Measurements from ENCODE around the gene CINP.
A peak's percentile ranks its signal among the peaks of the same experiment; 100 is the strongest.

CINP gene

DNA sequence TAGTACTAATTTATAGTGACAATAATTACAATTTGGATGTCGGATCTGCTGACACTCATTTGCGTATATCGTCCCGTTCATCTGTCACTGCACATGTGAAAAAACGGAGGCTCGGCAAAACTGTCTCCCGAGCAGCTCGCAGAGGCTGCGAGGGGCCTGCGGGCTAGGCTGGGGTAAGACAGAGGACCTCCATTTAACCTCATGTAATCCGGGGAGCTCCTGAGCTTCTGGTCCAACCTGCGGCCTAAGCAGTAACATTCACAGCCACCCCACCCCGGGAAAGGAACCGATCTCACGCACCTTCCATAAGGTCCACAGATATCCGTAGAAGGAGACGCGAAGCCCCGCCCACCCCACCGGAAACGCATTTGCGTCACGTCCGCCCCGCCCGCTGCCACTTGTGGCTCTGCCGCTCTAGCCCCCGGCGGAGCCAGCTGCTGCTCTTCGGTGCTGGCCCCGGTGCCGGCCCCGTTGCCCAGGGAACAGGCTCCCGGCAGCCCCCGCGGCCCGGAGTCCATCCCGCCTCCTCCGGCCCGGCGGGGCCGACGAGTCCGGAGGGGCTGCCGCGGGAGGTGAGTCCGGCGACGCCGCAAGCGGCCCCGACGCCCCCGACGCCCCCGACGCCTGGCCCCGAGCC, at the start of gene CINP, which contains the start of gene TECPR2:
CINP (minus strand) TSS at position 346 of the 637 bp plus-strand sequence; CDS start at position 307, 39 bp downstream.
TECPR2 (plus strand) TSS at position 397 of the 637 bp plus-strand sequence. CDS start 13,781 bp downstream, outside the sequence.
- peaks cover 26% of the 10 kb centered on the region for H3K4me1 Mint-ChIP-seq
- no peaks in the 10 kb centered on the region for H3K9me3 Mint-ChIP-seq
- H3K36me3 Mint-ChIP-seq, result peaks cover 9% of the 10 kb centered on the region
- DNase-seq (ENCODE audit: low spot score in 2 of 2) (peak; percentile 88 to 89), ATAC-seq (ENCODE audit: low read depth) (peak; percentile 94)
- H3K27ac Mint-ChIP-seq, result no peak within 1 kb of the TSS
- H3K27me3 Mint-ChIP-seq, result no peaks in the 10 kb centered on the region
- H3K4me3 Mint-ChIP-seq, result peak within 1 kb of the TSS; percentile 90

DNA sequence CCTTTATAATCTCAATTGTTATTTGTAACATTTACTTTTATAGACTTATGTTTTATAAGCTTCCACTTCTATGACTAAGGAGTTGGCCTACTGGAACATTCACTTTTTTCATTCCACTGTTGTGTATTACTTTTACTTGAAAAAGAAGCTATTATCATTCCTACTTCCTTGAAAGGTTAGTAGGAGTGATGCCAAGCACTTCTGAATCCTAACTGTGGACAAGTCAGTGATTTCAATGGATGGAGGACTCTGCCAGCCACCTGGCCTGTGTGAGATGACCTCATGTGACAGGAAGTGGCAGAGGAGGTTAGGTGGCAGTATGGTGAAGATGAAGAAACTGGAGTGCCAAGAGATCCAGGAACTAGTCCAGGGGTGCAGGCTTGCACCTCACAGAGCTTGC, 46.0 kb upstream of the CINP start:
- Mint-ChIP-seq H3K36me3 (peaks cover 16% of the 10 kb centered on the region), H3K9me3 (no peaks in the 10 kb centered on the region), H3K27ac (no peak overlapping the region), H3K4me1 (peaks cover 5% of the 10 kb centered on the region), H3K4me3 (no peak overlapping the region), H3K27me3 (no peaks in the 10 kb centered on the region)
- DNase-seq (ENCODE audit: low spot score in 2 of 2) (no peak), ATAC-seq (ENCODE audit: low read depth) (no peak)

DNA sequence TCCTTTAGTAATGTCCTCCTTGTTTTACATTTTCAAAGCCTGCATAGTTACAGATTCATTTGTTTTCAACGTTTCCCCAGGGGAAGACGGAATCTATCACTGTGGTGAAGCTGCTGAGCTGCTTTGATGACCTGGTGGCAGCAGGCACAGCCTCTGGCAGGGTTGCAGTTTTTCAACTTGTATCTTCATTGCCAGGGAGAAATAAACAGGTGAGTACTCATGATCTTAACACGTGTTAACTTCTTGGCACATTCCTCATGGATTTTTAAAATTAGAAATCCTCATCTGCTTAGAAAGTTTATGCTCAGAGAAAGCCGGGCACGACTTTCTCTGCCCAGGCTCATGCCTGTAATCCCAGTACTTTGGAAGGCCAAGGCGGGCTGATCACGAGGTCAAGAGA, 44.6 kb upstream of the CINP start:
- no peak for ATAC-seq (ENCODE audit: low read depth)
- Mint-ChIP-seq H3K9me3 (peaks cover 10% of the 10 kb centered on the region), H3K27me3 (no peaks in the 10 kb centered on the region), H3K27ac (no peak overlapping the region), H3K4me1 (peaks cover 5% of the 10 kb centered on the region), H3K4me3 (no peak overlapping the region), H3K36me3 (peaks cover 29% of the 10 kb centered on the region)
- DNase-seq (ENCODE audit: low spot score in 2 of 2), result no peak

DNA sequence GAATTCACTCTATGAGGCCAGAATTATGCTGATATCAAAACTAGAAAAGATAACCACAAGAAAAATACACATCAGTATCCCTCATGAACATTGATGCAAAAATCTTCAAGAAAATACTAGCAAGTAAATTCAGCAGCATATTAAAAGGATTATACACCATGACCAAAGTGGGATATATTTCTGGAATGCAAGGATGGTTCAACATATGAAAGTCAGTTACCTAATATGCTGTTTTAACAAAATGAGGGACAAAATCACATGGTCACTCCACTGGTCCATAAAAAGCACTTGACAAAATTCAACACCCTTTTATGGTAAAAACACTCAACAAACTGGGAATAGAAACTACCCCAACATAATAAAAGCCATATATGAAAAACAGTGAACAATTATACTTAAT, 40.3 kb upstream of the CINP start:
- no peak for DNase-seq (ENCODE audit: low spot score in 2 of 2)
- ATAC-seq (ENCODE audit: low read depth), result no peak
- Mint-ChIP-seq H3K4me1 (no peaks in the 10 kb centered on the region), H3K27ac (no peak overlapping the region), H3K27me3 (no peaks in the 10 kb centered on the region), H3K36me3 (peaks cover 29% of the 10 kb centered on the region), H3K4me3 (no peak overlapping the region), H3K9me3 (peaks cover 16% of the 10 kb centered on the region)

DNA sequence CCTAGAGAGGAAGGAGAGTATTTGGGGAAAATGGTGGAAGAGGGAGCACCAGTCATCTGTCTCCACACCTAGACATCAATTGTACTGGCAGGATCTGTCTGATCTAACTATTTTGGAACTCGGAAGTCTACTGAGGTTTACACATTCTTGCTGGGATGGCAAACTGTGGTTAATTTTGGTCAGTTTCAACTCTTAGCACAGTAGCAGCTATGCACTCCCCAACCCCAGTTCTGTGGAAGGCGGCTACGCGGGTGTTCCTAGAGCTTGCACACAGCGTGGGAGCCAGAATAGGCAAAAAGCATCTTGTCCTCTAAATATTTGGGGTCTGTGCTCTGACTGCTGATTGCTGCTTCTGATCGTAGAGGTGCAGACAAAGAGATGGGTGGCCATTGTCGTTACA, 33.8 kb upstream of the CINP start:
- Mint-ChIP-seq H3K27me3 (no peaks in the 10 kb centered on the region), H3K9me3 (peaks cover 7% of the 10 kb centered on the region), H3K36me3 (peaks cover 25% of the 10 kb centered on the region), H3K4me3 (no peak overlapping the region), H3K4me1 (no peaks in the 10 kb centered on the region), H3K27ac (no peak overlapping the region)
- ATAC-seq (ENCODE audit: low read depth) (no peak), DNase-seq (ENCODE audit: low spot score in 2 of 2) (no peak)

DNA sequence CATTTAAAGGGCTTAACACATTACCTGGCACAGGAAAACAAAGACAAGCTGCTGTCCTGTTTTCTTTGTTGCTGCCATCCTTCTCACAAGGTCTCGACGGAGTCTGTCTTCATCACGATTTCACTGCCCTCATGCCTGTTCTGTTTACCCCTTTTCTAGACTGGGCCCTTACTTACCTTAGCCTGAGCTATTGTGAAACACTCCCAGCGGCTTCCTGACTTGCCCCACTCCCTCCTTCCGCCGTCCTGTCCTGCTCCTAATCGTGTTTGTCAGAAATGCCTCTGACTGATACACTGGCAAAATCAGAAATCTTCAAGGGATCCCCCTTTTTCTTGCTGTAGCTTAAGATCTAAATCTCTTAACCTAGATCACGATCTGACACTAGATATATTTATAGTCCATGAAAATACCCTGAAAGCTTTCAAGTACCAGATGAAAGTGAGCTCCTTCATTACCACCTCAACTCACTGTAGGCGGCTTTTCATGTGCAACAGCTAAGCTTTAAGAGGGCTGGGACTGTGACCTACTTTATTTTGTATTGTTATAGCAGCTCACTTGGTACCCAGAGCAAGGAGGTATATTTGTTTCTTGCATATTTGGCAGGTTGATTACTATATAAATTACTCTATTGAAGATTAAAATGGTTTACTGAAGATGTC, 32.2 kb upstream of the CINP start:
- no peaks in the 10 kb centered on the region for H3K27me3 Mint-ChIP-seq
- no peak for ATAC-seq (ENCODE audit: low read depth)
- no peaks in the 10 kb centered on the region for H3K4me1 Mint-ChIP-seq
- H3K27ac Mint-ChIP-seq, result no peak overlapping the region
- H3K36me3 Mint-ChIP-seq, result peaks cover 27% of the 10 kb centered on the region
- no peak overlapping the region for H3K4me3 Mint-ChIP-seq
- peaks cover 7% of the 10 kb centered on the region for H3K9me3 Mint-ChIP-seq
- no peak for DNase-seq (ENCODE audit: low spot score in 2 of 2)

DNA sequence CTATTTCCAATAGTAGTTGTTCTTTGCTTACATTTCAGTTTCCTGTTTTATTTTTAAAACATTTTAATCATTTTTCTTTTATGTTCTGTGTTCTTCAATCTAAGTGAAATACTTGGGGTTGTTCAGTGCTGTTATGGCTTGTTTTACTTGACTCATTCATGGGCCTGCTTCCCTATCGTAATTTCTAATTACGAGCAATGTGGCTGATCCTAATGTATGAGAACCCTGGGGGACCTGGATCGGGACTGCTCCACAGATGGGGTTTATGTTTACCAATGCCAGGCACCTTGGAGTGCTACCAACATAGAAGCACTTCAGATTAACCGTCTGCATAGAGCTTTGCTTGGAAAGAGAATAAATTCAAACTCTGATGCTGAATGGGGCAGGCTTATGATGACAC, 29.8 kb upstream of the CINP start:
- H3K27ac Mint-ChIP-seq, result no peak overlapping the region
- H3K27me3 Mint-ChIP-seq, result no peaks in the 10 kb centered on the region
- H3K4me1 Mint-ChIP-seq, result no peaks in the 10 kb centered on the region
- H3K9me3 Mint-ChIP-seq, result peaks cover 4% of the 10 kb centered on the region
- peaks cover 23% of the 10 kb centered on the region for H3K36me3 Mint-ChIP-seq
- no peak overlapping the region for H3K4me3 Mint-ChIP-seq
- DNase-seq (ENCODE audit: low spot score in 2 of 2) (no peak), ATAC-seq (ENCODE audit: low read depth) (no peak)

DNA sequence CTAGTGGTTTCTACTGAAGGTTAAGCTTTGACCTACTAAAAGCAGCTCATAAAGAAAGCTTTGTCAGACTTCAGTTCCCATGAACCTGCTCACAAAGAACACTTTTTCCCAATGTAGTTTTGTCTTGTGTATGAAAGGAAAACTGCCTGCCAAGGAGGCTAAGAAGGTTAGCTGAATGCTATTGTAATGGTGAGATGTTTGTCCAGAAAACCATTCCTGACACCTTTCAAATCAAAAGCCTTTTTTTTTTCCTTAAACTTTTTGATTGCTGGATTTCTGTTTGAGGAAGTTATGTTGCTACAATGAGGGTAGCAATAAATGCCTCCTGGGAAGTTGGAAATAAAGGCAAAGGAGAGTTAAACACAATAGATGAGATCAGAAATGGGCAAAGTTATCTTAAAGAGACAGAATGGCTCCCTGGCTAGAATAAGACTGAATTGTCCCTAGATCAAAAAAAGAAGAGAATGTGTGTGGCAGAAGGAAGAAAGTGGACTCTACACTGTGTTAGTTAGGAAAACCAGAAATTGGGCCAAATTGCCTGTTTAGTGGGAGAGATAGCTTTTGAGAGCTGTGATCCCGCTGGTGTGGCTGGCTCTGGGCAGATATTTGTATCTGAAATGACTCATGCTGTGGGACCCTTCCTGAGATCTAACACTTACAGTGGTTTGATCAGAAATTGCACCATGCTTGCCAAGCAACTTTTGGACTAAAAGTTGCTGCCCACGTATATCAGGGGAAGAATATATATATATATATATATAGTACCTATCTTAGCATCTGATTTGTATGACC, 27.6 kb upstream of the CINP start:
- peaks cover 16% of the 10 kb centered on the region for H3K36me3 Mint-ChIP-seq
- no peaks in the 10 kb centered on the region for H3K27me3 Mint-ChIP-seq
- no peak overlapping the region for H3K4me3 Mint-ChIP-seq
- no peak overlapping the region for H3K27ac Mint-ChIP-seq
- no peak for ATAC-seq (ENCODE audit: low read depth)
- H3K9me3 Mint-ChIP-seq, result peaks cover 4% of the 10 kb centered on the region
- H3K4me1 Mint-ChIP-seq, result no peaks in the 10 kb centered on the region
- no peak for DNase-seq (ENCODE audit: low spot score in 2 of 2)

DNA sequence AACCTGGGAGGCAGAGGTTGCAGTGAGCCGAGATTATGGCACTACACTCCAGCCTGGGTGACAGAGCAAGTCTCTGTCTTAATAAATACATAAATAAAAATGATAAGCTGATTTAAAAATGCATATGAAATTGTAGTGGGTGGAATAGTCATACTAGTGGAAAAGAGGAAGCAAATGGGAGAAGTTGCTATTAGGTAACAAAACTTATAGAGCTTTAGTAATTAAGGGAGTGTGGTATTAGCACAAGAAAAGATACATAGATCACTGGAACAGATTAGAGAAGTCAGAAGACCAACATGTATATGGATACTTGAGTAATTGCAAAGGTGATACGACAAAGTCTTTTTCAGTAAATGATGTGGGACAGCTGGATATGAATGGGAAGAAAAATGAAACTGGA, 26.6 kb upstream of the CINP start:
- Mint-ChIP-seq H3K27me3 (no peaks in the 10 kb centered on the region), H3K4me1 (no peaks in the 10 kb centered on the region), H3K4me3 (no peak overlapping the region), H3K27ac (no peak overlapping the region), H3K36me3 (peaks cover 13% of the 10 kb centered on the region), H3K9me3 (peaks cover 4% of the 10 kb centered on the region)
- ATAC-seq (ENCODE audit: low read depth), result no peak
- DNase-seq (ENCODE audit: low spot score in 2 of 2), result no peak

DNA sequence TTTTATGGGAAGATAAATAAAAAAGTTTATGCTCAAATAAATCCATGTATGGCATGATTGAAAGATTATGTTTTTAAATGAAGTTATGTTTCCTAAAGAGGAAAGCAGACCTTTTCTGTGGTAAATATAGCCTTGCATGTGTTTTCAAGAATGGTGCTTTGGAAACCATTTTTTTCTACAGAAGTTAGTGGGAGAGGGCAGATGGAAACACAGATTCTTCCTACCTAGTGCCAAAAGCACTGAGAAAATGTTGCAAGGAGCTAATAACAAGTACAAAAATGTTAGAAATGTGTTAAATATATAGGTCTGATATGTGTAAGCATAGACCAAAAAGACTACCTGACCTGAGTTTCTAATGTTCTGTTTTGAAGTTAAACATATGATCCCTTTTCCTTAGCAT, 24.4 kb upstream of the CINP start:
- peaks cover 12% of the 10 kb centered on the region for H3K36me3 Mint-ChIP-seq
- no peak overlapping the region for H3K27ac Mint-ChIP-seq
- no peaks in the 10 kb centered on the region for H3K4me1 Mint-ChIP-seq
- H3K9me3 Mint-ChIP-seq, result peaks cover 3% of the 10 kb centered on the region
- DNase-seq (ENCODE audit: low spot score in 2 of 2) (no peak), ATAC-seq (ENCODE audit: low read depth) (no peak)
- H3K27me3 Mint-ChIP-seq, result no peaks in the 10 kb centered on the region
- H3K4me3 Mint-ChIP-seq, result no peak overlapping the region

DNA sequence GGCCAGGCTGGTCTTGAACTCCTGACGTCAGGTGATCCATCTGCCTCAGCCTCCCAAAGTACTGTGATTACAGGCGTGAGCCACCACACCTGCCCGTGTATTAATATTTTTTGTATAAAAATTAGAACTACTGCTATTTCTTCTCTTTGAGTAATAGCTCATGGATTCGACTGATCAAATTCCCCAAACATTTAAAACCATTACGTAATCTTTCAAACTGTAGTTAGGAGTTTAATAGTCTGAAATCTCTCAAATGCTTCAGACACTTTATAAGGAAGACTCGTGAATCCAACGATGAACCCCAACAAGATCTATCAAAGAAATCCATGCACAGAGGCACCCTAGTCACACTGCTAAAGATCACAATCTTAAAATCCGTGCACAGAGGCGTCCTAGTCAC, 16.1 kb upstream of the CINP start:
- Mint-ChIP-seq H3K27ac (no peak overlapping the region), H3K36me3 (peaks cover 20% of the 10 kb centered on the region), H3K4me3 (no peak overlapping the region), H3K4me1 (no peaks in the 10 kb centered on the region), H3K9me3 (no peaks in the 10 kb centered on the region), H3K27me3 (no peaks in the 10 kb centered on the region)
- ATAC-seq (ENCODE audit: low read depth) (no peak), DNase-seq (ENCODE audit: low spot score in 2 of 2) (no peak)

DNA sequence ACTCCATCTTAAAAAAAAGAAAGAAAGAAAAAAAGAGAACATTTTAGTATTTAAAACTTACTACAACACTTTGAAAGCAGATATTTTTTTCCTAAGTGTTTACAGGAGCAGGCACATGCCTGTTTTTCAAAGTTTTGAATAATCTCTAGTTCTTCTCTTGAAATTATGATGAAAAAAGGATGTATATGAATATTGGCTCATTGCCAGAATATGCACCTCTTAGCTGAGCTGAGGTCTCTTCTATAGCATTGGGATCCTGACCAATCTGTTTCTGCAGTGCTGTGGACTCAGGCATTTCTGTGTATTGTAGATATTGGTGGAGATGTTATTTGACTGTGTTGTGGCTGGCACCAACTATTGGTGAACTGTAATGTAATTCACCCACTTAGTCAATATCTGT, 15.0 kb upstream of the CINP start:
- ATAC-seq (ENCODE audit: low read depth) (no peak), DNase-seq (ENCODE audit: low spot score in 2 of 2) (no peak)
- H3K4me3 Mint-ChIP-seq, result no peak overlapping the region
- peaks cover 16% of the 10 kb centered on the region for H3K36me3 Mint-ChIP-seq
- H3K9me3 Mint-ChIP-seq, result no peaks in the 10 kb centered on the region
- no peaks in the 10 kb centered on the region for H3K4me1 Mint-ChIP-seq
- no peaks in the 10 kb centered on the region for H3K27me3 Mint-ChIP-seq
- no peak overlapping the region for H3K27ac Mint-ChIP-seq

DNA sequence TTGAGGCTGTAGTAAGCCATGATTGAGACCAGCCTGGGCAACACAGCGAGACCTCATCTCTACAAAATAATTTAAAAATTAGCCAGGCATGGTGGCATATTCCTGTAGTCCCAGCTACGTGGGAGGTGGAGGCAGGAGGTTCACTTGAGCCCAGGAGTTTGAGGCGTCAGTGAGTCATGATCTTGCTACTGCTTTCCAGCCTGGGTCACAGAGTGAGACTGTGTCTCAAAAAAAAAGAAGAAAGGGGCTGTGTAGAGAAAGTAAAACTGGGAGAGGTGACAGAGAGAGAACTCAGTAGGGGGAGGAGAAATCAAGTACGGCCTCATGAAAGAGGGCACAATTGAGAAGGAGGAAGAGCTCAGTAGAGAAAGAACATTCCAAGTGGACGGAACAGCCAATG, 12.4 kb upstream of the CINP start:
- DNase-seq (ENCODE audit: low spot score in 2 of 2) (no peak), ATAC-seq (ENCODE audit: low read depth) (no peak)
- H3K9me3 Mint-ChIP-seq, result no peaks in the 10 kb centered on the region
- peaks cover 9% of the 10 kb centered on the region for H3K4me1 Mint-ChIP-seq
- H3K36me3 Mint-ChIP-seq, result peaks cover 17% of the 10 kb centered on the region
- no peak overlapping the region for H3K4me3 Mint-ChIP-seq
- H3K27ac Mint-ChIP-seq, result no peak overlapping the region
- no peaks in the 10 kb centered on the region for H3K27me3 Mint-ChIP-seq

DNA sequence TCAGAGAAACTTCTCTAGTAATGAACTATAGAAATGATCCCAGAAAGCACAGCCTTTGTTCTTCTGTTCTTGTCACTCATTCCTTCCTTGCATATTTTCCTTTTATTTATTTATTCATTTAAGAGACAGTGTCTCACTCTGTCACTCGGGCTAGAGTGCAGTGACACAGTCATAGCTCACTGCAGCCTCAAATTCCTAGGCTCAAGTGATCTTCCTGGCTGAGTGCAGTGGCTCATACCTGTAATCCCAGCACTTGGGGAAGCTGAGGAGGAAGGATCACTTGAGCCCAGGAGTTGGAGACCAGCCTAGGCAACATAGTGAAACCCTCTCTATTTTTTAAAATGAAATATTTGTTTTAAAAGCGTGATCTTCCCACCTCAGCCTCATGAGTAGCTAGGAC, 11.6 kb upstream of the CINP start:
- Mint-ChIP-seq H3K4me1 (peaks cover 10% of the 10 kb centered on the region), H3K27ac (no peak overlapping the region), H3K27me3 (no peaks in the 10 kb centered on the region), H3K9me3 (no peaks in the 10 kb centered on the region), H3K4me3 (no peak overlapping the region), H3K36me3 (peaks cover 14% of the 10 kb centered on the region)
- DNase-seq (ENCODE audit: low spot score in 2 of 2) (no peak), ATAC-seq (ENCODE audit: low read depth) (no peak)
